Dedifferentiated amniotic fluid mesenchymal stem cell (primary cell): ENCODE data around the gene FAXC.
"Not testable (repeated sequence)": the region's sequence is repeated elsewhere in the genome, so short reads cannot be mapped to it uniquely, and the experiment has no call there.

ENCODE experiments used
- DNase-seq: peaks from one replicate; pipeline ENCODE4 v3.0.0-alpha.2; 2016; ENCODE audit errors: extremely low spot score

Gene FAXC

DNA sequence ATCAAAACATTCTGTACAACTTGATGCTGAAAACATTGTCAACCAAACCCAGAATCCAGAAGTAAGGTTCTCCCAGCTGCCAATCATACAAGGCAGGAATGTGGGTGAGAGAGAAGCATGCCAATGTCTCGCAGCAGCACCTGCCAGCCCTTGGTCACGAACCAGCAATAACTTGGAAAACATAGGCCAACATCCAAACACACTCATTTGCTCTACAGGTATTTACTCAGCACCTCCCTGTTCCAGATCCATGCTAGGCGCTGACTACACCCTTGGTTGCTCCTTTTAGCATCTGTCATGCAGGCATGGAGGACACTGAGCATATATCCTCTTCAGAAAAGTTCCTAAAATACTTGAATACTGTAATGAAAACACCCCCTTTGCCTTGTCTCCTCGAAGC is 63.6 kb downstream of the FAXC start:
- no peak for DNase-seq

DNA sequence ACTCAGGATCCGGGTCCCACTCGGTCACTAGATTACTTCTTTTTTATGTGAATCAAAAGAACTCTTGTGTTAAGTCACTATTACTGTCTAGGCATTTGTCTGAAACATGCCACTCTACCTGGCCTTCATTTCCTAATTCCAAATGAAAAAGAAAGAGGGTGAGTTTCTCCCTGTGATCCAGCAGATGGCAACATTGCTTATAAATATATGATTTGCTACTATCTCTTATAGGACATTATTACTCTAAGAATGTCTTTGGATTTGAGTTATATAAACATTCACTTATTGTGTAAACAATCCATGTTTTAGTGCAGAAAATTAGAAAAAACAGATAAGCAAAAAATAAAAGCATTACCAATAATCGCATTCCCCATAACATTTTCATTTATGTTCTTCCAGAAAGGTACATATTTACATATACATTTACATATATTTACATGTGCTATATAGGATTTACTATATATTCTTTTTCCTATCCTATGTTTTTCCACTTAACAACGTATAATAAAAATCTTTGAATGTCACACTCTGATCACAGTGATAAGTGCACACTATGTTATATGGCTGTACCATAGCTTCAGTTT is 66.9 kb downstream of the FAXC start:
- DNase-seq = peak; percentile 52

DNA sequence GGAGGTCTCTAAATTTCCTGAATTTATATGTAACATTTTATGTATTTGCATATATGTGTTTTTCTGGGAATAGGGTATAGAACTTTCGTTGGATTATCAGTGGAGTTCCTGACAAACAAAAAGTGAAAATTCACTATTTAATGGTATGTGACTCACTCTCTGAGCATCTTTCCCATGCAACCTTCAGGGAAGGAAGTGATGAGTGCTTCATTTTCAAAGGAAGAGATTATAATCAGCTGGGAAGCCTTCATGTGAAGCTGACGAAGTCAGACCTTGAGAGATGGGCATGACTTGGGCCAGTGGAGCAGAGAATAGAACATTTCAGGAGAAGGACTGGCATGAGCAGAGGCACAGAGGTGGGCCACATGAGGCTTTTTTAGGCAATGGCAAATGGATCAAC is 72.7 kb downstream of the FAXC start:
- DNase-seq = no peak

DNA sequence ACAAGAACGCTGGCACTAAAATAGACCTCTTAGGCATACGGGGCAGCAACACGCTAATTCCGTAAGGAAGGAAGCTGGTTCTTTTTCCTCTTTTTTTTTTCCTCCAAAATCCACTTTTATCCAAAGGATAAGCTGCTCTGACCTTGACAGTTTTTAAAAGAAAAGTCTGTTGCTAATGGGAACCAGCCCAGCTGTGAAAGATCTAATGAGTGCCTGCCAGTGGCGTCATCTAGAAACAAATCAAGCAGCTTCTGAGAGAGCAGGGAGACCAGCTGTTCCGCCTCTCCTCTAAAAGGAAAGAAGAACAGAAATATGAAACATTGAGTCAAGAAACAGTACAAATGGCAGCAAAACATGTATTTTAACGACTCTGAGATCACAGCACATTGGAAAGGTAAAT is 78.6 kb downstream of the FAXC start:
- DNase-seq = no peak

DNA sequence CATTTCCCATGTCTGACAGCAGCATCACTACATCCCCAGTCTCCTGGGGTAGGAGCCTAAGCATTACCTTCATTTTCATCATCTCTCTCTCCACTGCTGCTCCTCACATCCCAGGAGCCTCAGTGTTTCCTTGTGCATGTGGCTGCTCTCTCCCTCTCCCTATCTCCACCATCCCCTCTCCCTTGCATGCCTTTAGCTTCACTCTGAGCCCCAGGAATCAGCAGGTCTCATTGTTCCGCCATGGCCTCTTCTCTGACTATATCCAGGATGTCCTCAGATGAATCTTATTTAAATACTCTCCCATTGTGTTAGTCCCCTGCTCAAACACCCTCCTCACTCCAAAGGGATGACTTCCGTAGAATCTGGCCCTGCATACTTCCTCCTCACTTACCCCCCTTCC is 79.4 kb downstream of the FAXC start:
- no peak for DNase-seq

DNA sequence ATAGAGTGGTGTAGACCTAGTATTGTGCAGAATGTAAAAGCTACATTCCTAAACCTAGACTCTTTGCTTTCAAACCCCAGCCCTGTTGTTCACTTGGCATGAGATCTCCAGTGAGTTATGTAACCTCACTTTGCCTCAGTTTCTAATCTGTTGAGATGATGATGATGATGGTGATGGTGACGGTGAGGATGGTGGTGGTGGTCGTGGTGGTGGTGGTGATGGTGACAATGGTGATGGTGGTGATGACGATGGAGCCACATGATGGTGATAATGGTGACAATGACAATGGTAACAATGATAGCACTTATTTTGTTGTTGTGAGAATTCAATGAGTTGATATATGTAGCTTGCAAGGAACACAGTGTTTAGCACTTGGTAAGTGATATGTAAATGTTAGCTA is 80.3 kb downstream of the FAXC start:
- no peak for DNase-seq

DNA sequence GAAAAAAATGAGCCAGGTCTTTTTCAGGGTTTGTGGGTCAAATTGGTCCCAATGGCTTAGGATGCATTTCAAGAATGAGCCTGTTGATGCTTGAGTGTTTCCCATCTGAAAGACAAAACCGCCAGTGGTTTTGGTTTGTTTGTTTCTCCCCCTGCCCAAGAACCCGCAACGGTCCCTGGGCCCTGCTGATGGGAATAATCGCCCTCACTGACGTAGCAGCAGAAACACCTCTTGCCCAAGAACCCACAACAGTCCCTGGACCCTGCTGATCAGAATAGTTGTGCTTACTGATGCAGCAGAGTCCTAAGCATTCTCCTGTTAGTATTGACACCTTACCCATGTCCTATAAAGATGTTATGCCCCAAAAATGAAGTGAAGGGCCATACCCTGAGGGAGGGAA is 82.5 kb downstream of the FAXC start:
- DNase-seq = not testable (repeated sequence)

DNA sequence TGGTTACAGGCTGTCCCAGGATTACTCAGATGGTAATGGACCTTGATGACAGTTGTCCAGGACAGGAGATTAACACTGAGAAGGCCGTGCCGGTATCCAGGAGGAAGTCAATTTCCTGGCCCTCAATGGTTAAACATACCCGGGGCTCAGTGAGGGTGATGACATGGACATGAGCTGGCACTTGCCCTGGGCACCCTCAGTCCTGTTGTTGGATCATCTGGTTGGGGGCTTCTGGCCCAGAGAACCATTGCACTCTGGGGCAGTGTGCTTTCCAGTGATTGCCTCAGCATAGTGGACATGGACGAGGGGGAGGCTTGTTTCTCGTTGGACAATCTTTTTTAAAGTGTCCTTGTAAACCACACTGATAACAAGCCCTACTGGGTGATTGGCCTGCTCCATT is 84.0 kb downstream of the FAXC start:
- DNase-seq = not testable (repeated sequence)

DNA sequence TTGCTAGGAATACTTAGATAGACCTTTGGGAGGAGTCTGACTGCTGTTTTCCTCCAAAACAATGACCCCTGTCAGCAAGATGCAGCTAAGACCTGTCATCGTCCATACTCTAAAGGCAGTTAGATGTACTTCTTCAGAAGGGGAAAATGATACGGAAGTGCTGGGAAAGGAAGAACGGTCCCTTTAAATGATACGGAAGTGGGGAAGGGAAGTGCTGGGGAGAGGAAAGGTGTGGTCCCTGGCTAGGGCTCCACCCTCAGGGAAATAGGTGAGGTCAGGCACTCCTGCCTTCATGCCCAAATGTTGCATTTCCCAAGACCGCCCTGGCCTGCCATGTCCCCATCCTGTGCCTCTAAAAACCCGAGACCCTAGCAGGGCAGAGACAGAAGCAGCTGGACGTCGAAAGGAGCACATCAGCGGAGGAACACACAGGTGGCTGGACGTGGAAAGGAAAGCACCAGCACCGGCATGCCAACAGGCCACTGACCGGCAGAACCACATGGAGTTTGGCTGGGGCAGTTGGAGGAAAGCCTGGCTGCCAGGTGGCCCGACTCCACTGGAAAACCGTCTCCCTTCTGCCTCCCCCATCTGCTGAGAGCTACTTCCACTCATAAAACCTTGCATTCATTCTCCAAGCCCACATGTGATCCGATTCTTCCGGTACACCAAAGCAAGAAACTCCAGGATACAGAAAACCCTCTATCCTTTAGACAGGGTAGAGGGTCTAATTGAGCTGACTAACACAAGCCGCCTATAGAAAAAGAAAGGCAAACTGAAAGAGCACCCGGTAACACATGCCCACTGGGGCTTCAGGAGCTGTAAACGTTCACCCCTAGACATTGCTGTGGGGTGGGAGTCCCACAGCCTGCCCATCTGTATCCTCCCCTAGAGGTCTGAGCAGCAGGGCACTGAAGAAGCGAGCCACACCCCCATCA is 94.6 kb downstream of the FAXC start:
- DNase-seq = no peak

DNA sequence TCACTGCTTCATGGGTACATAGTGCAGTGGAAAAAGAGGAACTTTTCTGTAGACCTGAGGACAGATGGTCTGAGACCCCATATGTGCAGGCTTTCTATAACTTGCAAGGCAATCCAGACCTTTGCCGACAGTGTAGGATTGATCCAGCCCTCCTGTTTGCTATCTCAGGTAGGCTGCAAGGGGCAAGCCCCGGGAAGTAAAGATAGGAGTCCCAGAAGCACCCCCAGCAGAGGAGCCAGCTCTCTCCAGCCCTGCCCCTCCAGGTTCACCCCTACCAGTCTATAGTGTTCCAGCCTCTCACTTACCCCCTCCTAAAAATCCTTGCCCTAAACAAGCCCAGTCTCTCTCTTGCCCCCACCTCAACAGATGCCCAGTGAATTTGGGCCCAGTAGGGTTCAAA is 96.2 kb downstream of the FAXC start:
- DNase-seq = no peak

DNA sequence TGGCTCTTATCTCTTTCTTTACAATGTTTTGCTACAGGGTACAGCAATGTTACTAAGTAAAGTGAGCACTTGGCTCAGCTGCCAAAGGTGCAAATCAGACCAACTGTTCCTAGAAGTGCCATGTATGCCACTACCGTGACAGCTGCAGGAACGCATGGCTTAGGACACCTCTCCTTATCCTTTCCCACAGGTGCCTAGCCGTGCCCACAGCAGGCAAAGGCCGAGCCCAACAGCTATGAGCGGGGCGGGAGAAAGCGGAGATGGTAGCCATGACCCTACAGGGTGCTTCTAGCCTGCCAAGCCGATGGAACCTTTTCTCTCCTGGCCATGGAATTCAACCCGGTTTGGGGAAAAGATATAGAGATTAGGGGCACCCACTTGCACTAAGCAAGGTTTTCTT is 97.1 kb downstream of the FAXC start:
- DNase-seq = no peak

DNA sequence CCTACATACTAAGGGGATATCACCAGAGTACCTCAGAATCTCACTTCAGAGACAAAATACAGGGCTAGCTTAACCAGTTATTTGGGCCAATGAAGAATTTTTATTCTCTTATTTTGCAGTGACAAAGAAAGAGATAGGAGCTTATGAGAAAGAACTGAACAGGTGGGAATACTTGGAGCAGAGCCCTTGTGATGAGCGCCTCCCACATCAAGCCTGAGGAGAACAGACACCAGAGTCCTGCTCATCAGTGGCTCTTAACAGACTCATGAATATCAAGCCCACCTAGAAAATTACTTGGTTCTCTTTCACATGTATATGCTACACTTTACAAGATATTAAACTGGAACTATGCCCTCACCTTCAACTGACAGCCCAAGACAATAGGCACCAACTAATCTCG is 99.0 kb downstream of the FAXC start:
- no peak for DNase-seq

DNA sequence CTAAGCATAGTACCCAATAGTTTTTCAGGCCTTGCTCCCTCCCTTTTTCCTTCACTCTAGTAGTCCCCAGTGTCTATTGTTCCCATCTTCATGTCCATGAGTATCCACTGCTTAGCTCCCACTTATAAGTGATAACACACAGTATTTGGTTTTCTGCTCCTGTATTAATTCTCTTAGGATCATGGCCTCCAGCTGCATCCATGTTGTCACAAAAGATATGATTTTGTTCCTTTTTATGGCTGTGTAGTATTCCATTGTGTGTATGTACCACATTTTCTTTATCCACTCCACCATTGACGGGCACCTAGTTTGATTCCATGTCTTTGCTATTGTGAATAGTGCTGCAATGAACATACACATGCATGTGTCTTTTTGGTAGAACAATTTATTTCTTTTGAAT is 102.9 kb downstream of the FAXC start:
- DNase-seq = no peak

DNA sequence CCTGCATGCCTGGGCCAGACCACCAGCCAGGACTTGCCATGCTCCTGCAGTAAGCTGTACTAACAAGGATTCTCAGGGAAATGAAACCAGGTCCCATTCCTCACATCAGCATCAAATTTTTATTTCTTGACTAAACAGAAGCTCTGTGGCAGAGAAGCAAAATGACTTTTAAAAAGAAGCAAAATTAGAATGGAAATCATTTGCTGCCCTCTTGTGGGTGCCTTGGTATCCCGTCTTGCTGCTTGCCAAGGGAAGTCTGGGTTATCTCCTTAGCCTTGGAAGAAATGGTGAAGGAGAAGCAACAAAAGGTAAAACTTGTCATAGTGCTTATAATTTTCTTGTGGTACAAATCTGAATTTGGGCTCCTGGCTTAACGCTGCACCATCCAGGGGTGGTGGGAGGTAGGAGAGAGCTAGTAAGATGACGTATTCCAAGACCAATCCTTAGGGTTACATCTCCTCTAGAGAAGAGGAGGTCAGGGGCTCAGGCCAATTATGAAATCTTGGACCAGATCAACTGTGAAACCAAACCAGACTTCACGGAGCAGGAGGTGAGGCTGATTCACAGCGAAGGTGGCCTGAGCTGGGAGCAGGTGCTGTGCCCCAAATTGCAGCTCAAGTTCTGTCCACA is 107.5 kb downstream of the FAXC start:
- DNase-seq = peak; percentile 56

DNA sequence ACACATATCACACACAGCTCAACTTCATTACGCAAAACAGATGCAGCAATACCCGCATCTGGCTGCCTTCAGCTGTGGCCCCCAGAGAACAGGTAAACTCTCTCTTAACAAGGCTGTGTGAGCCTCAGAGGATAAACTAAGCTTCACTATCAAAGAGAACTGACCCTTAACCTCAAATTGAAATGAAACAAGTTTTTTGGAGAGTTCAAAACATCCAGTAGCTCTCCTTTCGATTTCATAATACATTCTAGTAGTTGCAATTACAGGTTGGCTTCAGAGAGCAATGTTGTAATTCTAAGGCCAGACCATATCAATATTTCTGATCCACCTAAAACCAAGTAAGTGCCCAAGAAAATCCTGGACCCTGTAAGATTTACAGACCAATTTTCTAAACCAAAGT is 113.5 kb downstream of the FAXC start:
- no peak for DNase-seq

DNA sequence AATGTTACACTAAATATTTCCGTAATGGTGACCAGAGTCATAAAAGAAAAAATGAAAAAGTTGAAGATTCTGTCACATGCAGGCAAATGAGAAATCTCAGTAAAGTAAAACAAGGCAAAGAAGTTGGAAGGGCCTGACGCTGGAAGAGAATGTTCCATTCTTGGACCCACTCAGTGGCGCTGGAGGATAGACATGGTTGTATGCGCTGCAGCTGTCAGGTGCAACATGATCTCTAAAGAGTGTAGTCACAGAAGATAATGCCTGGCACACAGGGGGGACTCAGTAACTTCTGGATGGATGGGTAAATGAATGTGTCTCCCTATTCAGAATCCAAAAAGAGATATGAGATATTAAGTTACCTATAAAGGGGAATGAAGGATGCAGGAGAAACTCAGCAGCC is 116.3 kb downstream of the FAXC start:
- DNase-seq = no peak

DNA sequence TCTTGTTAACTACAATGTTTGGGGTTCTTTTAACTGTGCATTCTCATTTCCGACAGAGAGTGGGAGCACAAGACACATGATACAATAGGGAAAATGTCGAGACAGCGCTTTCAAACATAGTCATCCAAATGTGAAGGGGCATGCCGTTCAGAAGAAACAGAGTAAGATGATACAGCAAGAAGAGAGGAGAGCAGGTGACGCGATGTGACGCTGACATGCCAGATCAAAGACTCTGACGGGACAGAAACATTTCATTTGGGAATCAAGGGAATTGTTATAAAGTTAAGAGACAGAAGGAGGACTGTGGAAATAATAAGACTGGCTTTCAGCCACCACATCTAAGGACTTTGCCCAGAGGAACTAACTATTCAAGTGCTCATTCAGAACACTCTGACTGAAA is 117.4 kb downstream of the FAXC start:
- no peak for DNase-seq

DNA sequence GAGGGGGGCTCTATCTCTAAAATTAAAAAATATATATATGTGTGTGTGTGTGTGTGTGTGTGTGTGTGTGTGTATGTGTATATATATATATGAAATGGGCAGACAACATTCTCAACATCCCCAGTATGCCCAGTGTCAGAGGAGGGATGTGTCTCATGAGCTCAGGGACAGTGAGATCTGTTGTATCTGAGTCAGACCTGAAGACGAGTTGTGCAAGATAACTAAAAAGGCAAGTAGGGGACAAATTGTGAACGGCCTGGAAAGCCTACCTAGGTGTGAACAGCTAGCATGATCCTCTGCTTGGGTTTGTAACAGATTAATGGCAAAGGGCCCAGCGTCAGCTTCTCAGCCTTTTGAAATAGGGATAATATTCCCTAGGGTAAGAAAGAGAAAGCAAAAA is 124.3 kb downstream of the FAXC start:
- DNase-seq = no peak
